PC-9 (cell line): ENCODE data around the gene KIF3C.

Source experiments
- EZH2 ChIP-seq: fragments of 200-600 bp; sonication (generic); IDR thresholded peaks from 2 replicates; pipeline ENCODE4 v1.8.0; 2017; ENCODE audit warnings: antibody characterized with exemption, low read depth
- TF ChIP-seq, protein P1 (sequence below): fragments of 200-600 bp; sonication (generic); conservative IDR thresholded peaks from 2 replicates; pipeline ENCODE4 v1.6.1; 2017; ENCODE audit warnings: mixed run types, antibody characterized with exemption, mild to moderate bottlenecking, moderate library complexity

DNA sequence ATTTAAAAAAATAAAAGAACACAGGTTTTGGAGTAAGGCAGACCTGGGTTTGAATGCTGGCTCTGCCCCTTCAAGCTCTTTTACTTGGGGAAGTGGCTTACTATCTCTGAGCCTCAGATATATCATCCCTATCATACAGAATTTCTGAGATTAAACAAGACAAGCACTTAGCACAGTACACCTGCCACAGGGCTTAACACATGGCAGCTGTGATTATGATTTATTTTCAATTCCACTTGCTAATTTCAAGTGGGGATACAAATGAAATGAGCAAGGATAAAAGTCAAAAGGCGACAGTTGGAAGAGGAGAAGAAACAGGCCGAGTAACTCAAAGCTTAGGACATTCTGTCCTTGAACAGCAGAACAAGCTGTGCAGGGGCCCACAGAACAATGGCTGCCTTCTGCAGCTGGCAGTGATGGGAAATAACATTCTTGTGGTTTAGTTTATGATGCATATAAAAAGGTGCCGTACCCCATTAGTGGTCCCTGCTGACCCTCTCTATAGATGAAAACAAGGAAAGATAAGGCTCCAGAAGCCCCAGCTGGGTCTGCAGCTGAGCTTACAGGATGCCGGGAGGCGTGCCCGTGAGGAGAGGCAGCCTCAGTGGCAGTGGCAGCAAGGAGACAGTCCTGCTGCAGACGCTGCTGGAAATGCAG is 45.3 kb downstream of the KIF3C start:
- TF ChIP-seq, protein P1, sequence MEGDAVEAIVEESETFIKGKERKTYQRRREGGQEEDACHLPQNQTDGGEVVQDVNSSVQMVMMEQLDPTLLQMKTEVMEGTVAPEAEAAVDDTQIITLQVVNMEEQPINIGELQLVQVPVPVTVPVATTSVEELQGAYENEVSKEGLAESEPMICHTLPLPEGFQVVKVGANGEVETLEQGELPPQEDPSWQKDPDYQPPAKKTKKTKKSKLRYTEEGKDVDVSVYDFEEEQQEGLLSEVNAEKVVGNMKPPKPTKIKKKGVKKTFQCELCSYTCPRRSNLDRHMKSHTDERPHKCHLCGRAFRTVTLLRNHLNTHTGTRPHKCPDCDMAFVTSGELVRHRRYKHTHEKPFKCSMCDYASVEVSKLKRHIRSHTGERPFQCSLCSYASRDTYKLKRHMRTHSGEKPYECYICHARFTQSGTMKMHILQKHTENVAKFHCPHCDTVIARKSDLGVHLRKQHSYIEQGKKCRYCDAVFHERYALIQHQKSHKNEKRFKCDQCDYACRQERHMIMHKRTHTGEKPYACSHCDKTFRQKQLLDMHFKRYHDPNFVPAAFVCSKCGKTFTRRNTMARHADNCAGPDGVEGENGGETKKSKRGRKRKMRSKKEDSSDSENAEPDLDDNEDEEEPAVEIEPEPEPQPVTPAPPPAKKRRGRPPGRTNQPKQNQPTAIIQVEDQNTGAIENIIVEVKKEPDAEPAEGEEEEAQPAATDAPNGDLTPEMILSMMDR = no peak
- TF ChIP-seq EZH2 = no peak
